ENCODE results near the gene SELENOI. TPM values are rescaled to one million over a fixed set of nuclear protein-coding genes. Genes with fewer than 3 reads are reported as not detected.
A peak's percentile ranks its signal among the peaks of the same experiment; 100 is the strongest.

The SELENOI gene
- total RNA-seq, 4 donors from 2014 or later = 23.1 to 46.6 (median 32.4) TPM

GRCh38 chr2:26309921-26310320 lies 36.0 kb upstream of the SELENOI start:
- Histone ChIP-seq H3K9me3 (no peaks in the 10 kb centered on the region), H3K36me3 (no peaks in the 10 kb centered on the region), H3K4me1 (peaks cover 3 to 34% (median 21%) of the 10 kb centered on the region in 3 donors), H3K27me3 (peaks cover 0 to 25% (median 0%) of the 10 kb centered on the region in 4 donors), H3K4me3 (no peak overlapping the region), H3K27ac (no peak overlapping the region)
- intact Hi-C loops (cut with DNase I) = loop anchor here (10.0 kb wide), 1 partner anchor 65 kb away; the partner anchor contains the start of genes HADHA and HADHB
- no peak for TF ChIP-seq POLR2A (IDR thresholded peaks at IDR 0.05)
- TF ChIP-seq, protein P1, sequence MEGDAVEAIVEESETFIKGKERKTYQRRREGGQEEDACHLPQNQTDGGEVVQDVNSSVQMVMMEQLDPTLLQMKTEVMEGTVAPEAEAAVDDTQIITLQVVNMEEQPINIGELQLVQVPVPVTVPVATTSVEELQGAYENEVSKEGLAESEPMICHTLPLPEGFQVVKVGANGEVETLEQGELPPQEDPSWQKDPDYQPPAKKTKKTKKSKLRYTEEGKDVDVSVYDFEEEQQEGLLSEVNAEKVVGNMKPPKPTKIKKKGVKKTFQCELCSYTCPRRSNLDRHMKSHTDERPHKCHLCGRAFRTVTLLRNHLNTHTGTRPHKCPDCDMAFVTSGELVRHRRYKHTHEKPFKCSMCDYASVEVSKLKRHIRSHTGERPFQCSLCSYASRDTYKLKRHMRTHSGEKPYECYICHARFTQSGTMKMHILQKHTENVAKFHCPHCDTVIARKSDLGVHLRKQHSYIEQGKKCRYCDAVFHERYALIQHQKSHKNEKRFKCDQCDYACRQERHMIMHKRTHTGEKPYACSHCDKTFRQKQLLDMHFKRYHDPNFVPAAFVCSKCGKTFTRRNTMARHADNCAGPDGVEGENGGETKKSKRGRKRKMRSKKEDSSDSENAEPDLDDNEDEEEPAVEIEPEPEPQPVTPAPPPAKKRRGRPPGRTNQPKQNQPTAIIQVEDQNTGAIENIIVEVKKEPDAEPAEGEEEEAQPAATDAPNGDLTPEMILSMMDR (IDR thresholded peaks at IDR 0.05) = no peak
- DNase-seq = no peak
- 86 to 91% methylated on average over 10 of the region's 10 CpGs for WGBS, 2 donors

DNA sequence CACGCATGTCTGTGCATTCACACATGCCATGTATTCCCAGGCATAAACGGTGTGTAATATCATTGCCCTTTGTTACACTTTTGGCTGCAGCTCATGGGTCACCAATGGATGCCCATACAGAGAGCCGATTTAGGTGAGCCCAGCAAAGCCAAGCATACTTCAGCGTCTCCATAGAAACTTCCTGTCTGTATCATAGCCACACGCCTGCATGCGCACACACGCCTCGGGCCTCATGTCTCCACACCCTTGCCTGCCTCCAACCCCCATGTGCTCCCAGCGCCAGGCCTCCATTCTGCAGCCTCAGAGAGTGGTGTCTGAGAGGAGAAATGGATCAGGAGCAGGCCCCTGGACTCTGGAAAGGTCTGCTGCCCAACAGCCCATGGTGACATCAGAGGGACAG lies 33.5 kb upstream of the SELENOI start:
- Histone ChIP-seq H3K27ac (peak overlapping the region in 1 of 4 donors; percentile 35), H3K36me3 (no peaks in the 10 kb centered on the region), H3K9me3 (no peaks in the 10 kb centered on the region), H3K4me3 (no peak overlapping the region), H3K4me1 (peaks cover 3 to 25% (median 16%) of the 10 kb centered on the region in 3 donors), H3K27me3 (peaks cover 0 to 42% (median 0%) of the 10 kb centered on the region in 4 donors)
- DNase-seq = no peak
- intact Hi-C loops (cut with DNase I) = no loop called here
- TF ChIP-seq, protein P1 (IDR thresholded peaks at IDR 0.05) = no peak
- TF ChIP-seq POLR2A (IDR thresholded peaks at IDR 0.05) = no peak
- 40 to 51% methylated on average over 1 to 3 of the region's 9 CpGs for WGBS, 2 donors

- Histone ChIP-seq H3K27ac (no peak overlapping the region), H3K36me3 (no peaks in the 10 kb centered on the region), H3K9me3 (no peaks in the 10 kb centered on the region), H3K27me3 (peaks cover 0 to 42% (median 0%) of the 10 kb centered on the region in 4 donors), H3K4me3 (no peak overlapping the region), H3K4me1 (peaks cover 3 to 29% (median 16%) of the 10 kb centered on the region in 3 donors)
- WGBS, 2 donors = 61 to 81% methylated on average over 6 to 7 of the region's 12 CpGs
- DNase-seq = no peak
- TF ChIP-seq POLR2A (IDR thresholded peaks at IDR 0.05) = no peak
- TF ChIP-seq, protein P1 (IDR thresholded peaks at IDR 0.05) = no peak
- intact Hi-C loops (cut with DNase I) = no loop called here
These were observed 32.5 kb upstream of the SELENOI start for GRCh38 chr2:26313446-26313845.

- Histone ChIP-seq H3K27ac (no peak overlapping the region), H3K4me1 (peaks cover 3 to 29% (median 16%) of the 10 kb centered on the region in 3 donors), H3K4me3 (no peak overlapping the region), H3K27me3 (peaks cover 0 to 43% (median 0%) of the 10 kb centered on the region in 4 donors), H3K9me3 (no peaks in the 10 kb centered on the region), H3K36me3 (no peaks in the 10 kb centered on the region)
- TF ChIP-seq, protein P1 (IDR thresholded peaks at IDR 0.05) = no peak
- TF ChIP-seq POLR2A (IDR thresholded peaks at IDR 0.05) = no peak
- 56 to 68% methylated on average over 1 to 5 of the region's 8 CpGs for WGBS, 2 donors
- no peak for DNase-seq
- intact Hi-C loops (cut with DNase I) = no loop called here
These were observed 31.7 kb upstream of the SELENOI start for GRCh38 chr2:26314243-26314642.

DNA sequence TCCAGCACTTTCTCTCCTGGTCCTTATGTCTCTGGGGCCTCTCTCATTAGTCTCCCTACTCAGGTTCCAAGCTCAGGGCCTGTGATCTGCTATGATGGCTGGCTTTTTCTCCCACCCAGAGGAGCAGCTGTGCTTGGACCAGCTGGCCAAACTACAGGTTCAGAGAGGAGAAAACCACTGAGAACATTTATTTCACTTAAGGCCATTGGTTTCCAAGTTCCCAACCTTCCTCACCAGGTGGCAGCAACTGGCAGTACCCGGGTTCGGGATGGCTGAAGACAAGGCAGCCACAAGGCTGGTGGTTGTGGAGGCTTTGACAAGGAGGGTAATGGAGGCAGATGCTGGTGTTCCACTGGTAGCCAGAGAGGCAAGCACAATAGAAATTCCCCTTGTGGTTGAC lies 29.9 kb upstream of the SELENOI start:
- Histone ChIP-seq H3K36me3 (no peaks in the 10 kb centered on the region), H3K9me3 (no peaks in the 10 kb centered on the region), H3K4me3 (no peak overlapping the region), H3K4me1 (peaks cover 3 to 29% (median 16%) of the 10 kb centered on the region in 3 donors), H3K27ac (no peak overlapping the region), H3K27me3 (peaks cover 0 to 31% (median 0%) of the 10 kb centered on the region in 4 donors)
- no peak for TF ChIP-seq POLR2A (IDR thresholded peaks at IDR 0.05)
- TF ChIP-seq, protein P1 (IDR thresholded peaks at IDR 0.05) = peak in 1 of 6 experiments; percentile 26
- WGBS, 2 donors = 47 to 53% methylated on average over 2 of the region's 2 CpGs
- intact Hi-C loops (cut with DNase I) = no loop called here
- DNase-seq = no peak

All from esophagus squamous epithelium (tissue), 5 donors.